T-cell (primary cell): Measurements from ENCODE around the gene MRFAP1L1. TPM values are rescaled to one million over a fixed set of nuclear protein-coding genes. Genes with fewer than 3 reads are reported as not detected.

ENCODE experiments used
- ATAC-seq, 4 experiments: fragments of 200-7000 bp in 3 of 4; fragments of 150-1000 bp in 1 of 4; cut with Tn5 transposase; replicated peaks in 1 of 4; 1 replicate in 3 of 4; 2 replicates in 1 of 4; pipeline ENCODE4 v1.10.0; 2021; ENCODE audit warnings: moderate library complexity in 3 of 4, mild to moderate bottlenecking in 2 of 4, moderate number of reproducible peaks in 1 of 4
- CTCF ChIA-PET, 2 donors: fragments of 300-600 bp; sonication (Branson Sonifier 250); formaldehyde crosslinking; loops; one replicate each; lab custom pipeline; 2022; ENCODE audit warnings: antibody characterized with exemption in 2 of 2; lab: Charles Lee
- POLR2A ChIA-PET, 2 donors: fragments of 300-600 bp; sonication (Branson Sonifier 250); formaldehyde crosslinking; loops; one replicate each; lab custom pipeline; 2022; ENCODE audit warnings: antibody characterized with exemption in 2 of 2; lab: Charles Lee
- DNase-seq, 35 experiments: peaks; one replicate each; pipeline versions ENCODE4 v3.0.0 to v3.0.0-alpha.2; 2013 to 2023
- H3K27ac ChIP-seq: one replicate; pipeline ENCODE4 v1.5.1; 2013; ENCODE audit warnings: low read length
- H3K27me3 ChIP-seq, 2 experiments: replicated peaks in 1 of 2; 1 replicate in 1 of 2; 2 replicates in 1 of 2; pipeline versions ENCODE4 v1.6.1 to v1.7.0; 2013; ENCODE audit warnings: low read length in 1 of 2, mixed read lengths in 1 of 2; ENCODE audit not compliant: control insufficient read depth in 2 of 2, insufficient read depth in 2 of 2; ENCODE audit errors: extremely low read depth in 1 of 2
- H3K36me3 ChIP-seq, 2 donors: 1 replicate in 1 of 2; 2 replicates in 1 of 2; pipeline versions ENCODE4 v1.6.1 to v1.7.0; 2013; ENCODE audit warnings: low read length in 1 of 2; ENCODE audit not compliant: control insufficient read depth in 2 of 2, insufficient read depth in 1 of 2; ENCODE audit errors: extremely low read depth in 1 of 2
- H3K4me1 ChIP-seq, 2 experiments: 1 replicate in 1 of 2; 2 replicates in 1 of 2; pipeline versions ENCODE4 v1.6.1 to v1.7.0; 2013; ENCODE audit warnings: low read length in 2 of 2, mixed read lengths in 1 of 2; ENCODE audit not compliant: insufficient read depth in 2 of 2, control insufficient read depth in 1 of 2; ENCODE audit errors: extremely low read depth in 1 of 2
- H3K4me3 ChIP-seq, 2 donors: 1 replicate in 1 of 2; 2 replicates in 1 of 2; pipeline versions ENCODE4 v1.5.1 to v1.7.0; 2013; ENCODE audit warnings: mild to moderate bottlenecking in 2 of 2, low read length in 1 of 2, moderate library complexity in 1 of 2; ENCODE audit not compliant: control insufficient read depth in 1 of 2; ENCODE audit errors: extremely low read depth in 1 of 2
- H3K9me3 ChIP-seq: 2 replicates; pipeline ENCODE4 v1.7.0; 2013
- H3K27ac Mint-ChIP-seq, 2 donors: one replicate each; pipeline ENCODE4 v1.8.0; 2020 to 2021; ENCODE audit warnings: mild to moderate bottlenecking in 2 of 2, mixed read lengths in 2 of 2
- H3K27me3 Mint-ChIP-seq, 2 donors: one replicate each; pipeline ENCODE4 v1.8.0; 2021 to 2022; ENCODE audit warnings: mixed read lengths in 2 of 2
- H3K36me3 Mint-ChIP-seq: one replicate; pipeline ENCODE4 v1.8.0; 2021; ENCODE audit warnings: mixed read lengths
- H3K4me1 Mint-ChIP-seq, 3 donors: one replicate each; pipeline ENCODE4 v1.8.0; 2020 to 2022; ENCODE audit warnings: mixed read lengths in 3 of 3, mild to moderate bottlenecking in 1 of 3
- H3K4me3 Mint-ChIP-seq, 3 donors: one replicate each; pipeline ENCODE4 v1.8.0; 2020 to 2022; ENCODE audit warnings: mild to moderate bottlenecking in 3 of 3, mixed read lengths in 3 of 3, moderate library complexity in 3 of 3
- H3K9me3 Mint-ChIP-seq, 3 donors: one replicate each; pipeline ENCODE4 v1.8.0; 2020 to 2022; ENCODE audit warnings: mixed read lengths in 3 of 3
- WGBS: methylation state at CpG from one replicate; pipeline ENCODE4 v1.1.5; 2013; ENCODE audit warnings: missing lambda C conversion rate; ENCODE audit not compliant: insufficient coverage; 5-methylcytosine and 5-hydroxymethylcytosine counted together
- total RNA-seq, 35 experiments: library from RNA in 6 of 35; stranded (reverse) in 6 of 35; fragments of 120-200 nt in 1 of 35; gene quantifications; one replicate each; pipeline versions ENCODE4 v1.2.1 to v1.2.4 and lab custom pipeline; 2013 to 2026

The MRFAP1L1 gene
- total RNA-seq, 5 donors from 2014 or later (not counting 1 experiment from before 2014, with no cell fraction given) = 28.8 to 121 (median 112) TPM

DNA sequence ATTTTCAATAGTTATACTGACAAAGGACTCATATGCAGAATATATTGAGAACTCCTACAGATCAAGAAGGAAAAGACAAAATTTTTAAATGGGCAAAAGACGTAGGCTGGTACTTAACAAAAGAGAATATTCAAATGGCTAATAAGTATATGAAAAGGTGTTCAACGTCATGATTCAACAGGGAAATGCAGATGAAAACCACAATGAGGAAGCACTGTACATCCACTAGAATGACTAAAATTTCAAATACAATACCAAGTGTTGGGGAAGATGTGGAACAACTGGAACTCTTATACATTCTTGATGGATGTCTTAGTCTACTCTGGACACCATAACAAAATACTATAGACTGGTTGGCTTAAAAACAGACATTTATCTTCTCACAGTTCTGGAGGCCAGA is 1.3 kb upstream of the MRFAP1L1 start:
- peak overlapping the region; percentile 48 to 97 for H3K27ac Mint-ChIP-seq
- H3K9me3 ChIP-seq = no peaks in the 10 kb centered on the region
- no peak overlapping the region for H3K4me3 ChIP-seq
- peaks cover 30% of the 10 kb centered on the region for H3K36me3 Mint-ChIP-seq
- ATAC-seq (no peak), DNase-seq (no peak)
- no peak overlapping the region for H3K27ac ChIP-seq
- ChIA-PET POLR2A (no interaction called here), CTCF (interaction anchor here (0.6 to 1.3 kb wide), 2 partner anchors 36 to 101 kb away, joined by 4 read pairs; no protein-coding TSS in a partner anchor)
- H3K4me1 Mint-ChIP-seq = peaks cover 54 to 63% (median 58%) of the 10 kb centered on the region in 3 donors
- no CpG with 5 or more reads among the region's 2 CpGs for WGBS
- H3K4me1 ChIP-seq = peaks cover 27 to 40% of the 10 kb centered on the region in 2 experiments
- H3K9me3 Mint-ChIP-seq = no peaks in the 10 kb centered on the region
- H3K27me3 ChIP-seq = no peaks in the 10 kb centered on the region
- peak overlapping the region in 1 of 3 donors; percentile 45 for H3K4me3 Mint-ChIP-seq
- H3K36me3 ChIP-seq = peaks cover 0 to 14% of the 10 kb centered on the region in 2 donors
- no peaks in the 10 kb centered on the region for H3K27me3 Mint-ChIP-seq

DNA sequence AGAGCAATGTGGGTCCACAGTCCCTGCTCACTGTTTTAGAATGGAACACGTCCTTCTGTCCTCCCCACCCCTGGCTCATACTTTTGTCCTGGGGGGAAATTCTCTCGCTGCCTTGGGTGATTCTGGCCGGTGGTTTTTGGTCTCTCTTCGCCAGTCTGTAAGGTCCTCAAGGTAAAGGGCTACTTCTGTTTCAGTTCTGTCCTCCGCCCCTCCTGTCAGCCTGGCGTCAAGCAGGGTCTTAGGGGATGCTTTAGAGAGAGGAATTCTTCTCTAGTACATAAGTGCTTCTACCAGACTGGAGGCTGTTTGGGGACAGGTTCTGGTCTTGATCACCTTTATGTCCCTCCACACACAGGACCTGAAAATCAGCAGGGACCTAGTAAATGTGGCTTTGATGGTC is 617 bp upstream of the MRFAP1L1 start:
- ATAC-seq (no peak), DNase-seq (no peak)
- ChIA-PET POLR2A (interaction anchor here in 1 of 2 donors (0.6 to 1.3 kb wide), 4 partner anchors 28 to 38 kb away, joined by 3 to 10 read pairs (median 3); a partner anchor contains a TSS), CTCF (interaction anchor here in 1 of 2 donors (0.6 to 3.2 kb wide), 7 partner anchors 9 to 163 kb away, joined by 3 to 48 read pairs (median 6); partner anchors contain the start of gene MRFAP1)
- no peaks in the 10 kb centered on the region for H3K27me3 Mint-ChIP-seq
- Histone ChIP-seq H3K36me3 (peaks cover 0 to 19% of the 10 kb centered on the region in 2 donors), H3K4me3 (peak overlapping the region; percentile 67 to 87), H3K27me3 (no peaks in the 10 kb centered on the region), H3K27ac (peak overlapping the region; percentile 71), H3K4me1 (peaks cover 22 to 40% of the 10 kb centered on the region in 2 experiments), H3K9me3 (no peaks in the 10 kb centered on the region)
- peak overlapping the region; percentile 97 to 99 for H3K27ac Mint-ChIP-seq
- H3K4me1 Mint-ChIP-seq = peaks cover 54 to 63% (median 58%) of the 10 kb centered on the region in 3 donors
- WGBS = no CpG with 5 or more reads among the region's 6 CpGs
- H3K36me3 Mint-ChIP-seq = peaks cover 34% of the 10 kb centered on the region
- H3K9me3 Mint-ChIP-seq = no peaks in the 10 kb centered on the region
- peak overlapping the region; percentile 96 to 100 (median 97) for H3K4me3 Mint-ChIP-seq

DNA sequence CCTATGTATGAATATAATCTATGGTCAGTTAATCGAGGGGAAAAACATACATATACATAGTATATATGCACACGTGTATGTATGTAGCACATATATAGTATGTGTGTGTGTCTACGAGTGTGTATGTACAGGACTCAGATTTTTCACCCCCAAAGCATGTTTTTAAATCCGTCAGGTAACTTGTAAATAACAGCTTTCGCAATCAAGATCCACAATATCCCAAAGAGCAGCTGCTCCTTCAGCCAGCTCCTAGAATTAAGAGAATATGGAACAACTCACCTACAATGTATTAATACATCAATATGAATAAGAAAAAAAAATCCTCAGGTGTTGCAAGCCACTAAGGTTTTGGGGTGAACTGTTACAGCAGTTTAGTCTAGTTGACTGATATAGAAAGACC is 3.5 kb downstream of the MRFAP1L1 start:
- Mint-ChIP-seq H3K36me3 (peaks cover 58% of the 10 kb centered on the region), H3K4me1 (peaks cover 72 to 78% (median 77%) of the 10 kb centered on the region in 3 donors), H3K9me3 (no peaks in the 10 kb centered on the region), H3K27me3 (no peaks in the 10 kb centered on the region), H3K4me3 (peak overlapping the region; percentile 32 to 96 (median 58)), H3K27ac (peak overlapping the region; percentile 52 to 72)
- H3K4me1 ChIP-seq = peaks cover 27 to 39% of the 10 kb centered on the region in 2 experiments
- H3K27ac ChIP-seq = no peak overlapping the region
- H3K9me3 ChIP-seq = no peaks in the 10 kb centered on the region
- no peak overlapping the region for H3K4me3 ChIP-seq
- POLR2A ChIA-PET = interaction anchor here in 1 of 2 donors (0.7 to 0.8 kb wide), 2 partner anchors 13 to 31 kb away, joined by 3 read pairs; no protein-coding TSS in a partner anchor
- ATAC-seq = no peak
- WGBS = no CpG with 5 or more reads among the region's 5 CpGs
- no peaks in the 10 kb centered on the region for H3K27me3 ChIP-seq
- CTCF ChIA-PET = interaction anchor here in 1 of 2 donors (1.2 to 3.8 kb wide), 4 partner anchors 10 to 33 kb away, joined by 4 to 18 read pairs (median 7); a partner anchor contains a TSS
- peaks cover 0 to 33% of the 10 kb centered on the region in 2 donors for H3K36me3 ChIP-seq
- DNase-seq = no peak

DNA sequence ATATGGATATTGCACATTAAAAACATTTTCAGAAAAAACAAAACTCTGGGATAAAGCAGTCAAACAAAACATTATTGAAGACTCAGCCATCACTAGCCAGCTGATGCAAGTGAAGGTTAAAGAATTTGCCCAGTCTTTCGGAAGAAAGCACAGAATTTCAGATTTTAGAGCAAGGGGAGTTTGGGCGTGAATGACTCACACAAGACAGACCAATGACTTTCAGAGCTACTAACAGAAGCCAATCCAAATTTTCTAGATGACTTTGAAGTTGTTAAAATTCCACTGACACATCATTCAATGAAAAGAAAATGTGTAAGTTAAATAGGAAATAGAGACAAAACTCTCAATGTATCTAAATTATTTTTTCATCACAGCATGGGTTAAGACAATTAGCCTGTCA is 4.0 kb downstream of the MRFAP1L1 start:
- H3K4me1 ChIP-seq = peaks cover 27 to 39% of the 10 kb centered on the region in 2 experiments
- no peak for ATAC-seq
- H3K27me3 Mint-ChIP-seq = no peaks in the 10 kb centered on the region

DNA sequence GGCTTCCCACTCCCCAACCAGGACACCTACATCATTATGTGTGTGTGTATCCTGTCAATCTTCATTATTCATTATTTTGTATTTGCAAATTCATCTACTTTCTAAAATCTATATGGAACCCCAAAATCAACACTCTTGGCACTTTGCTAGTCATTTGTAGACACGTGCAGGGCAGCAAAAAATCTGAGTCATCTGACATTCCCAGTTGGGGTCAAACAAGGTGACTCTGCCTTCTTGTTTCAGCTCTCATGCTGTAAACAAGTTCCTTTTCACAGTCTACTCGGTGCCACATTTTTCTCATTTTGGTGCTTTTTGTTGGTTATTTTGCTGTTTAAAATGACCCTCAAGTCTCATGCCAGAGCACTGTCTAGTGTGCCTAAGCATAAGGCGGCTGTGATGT is 5.9 kb downstream of the MRFAP1L1 start:
- H3K4me3 Mint-ChIP-seq = no peak overlapping the region
- H3K36me3 Mint-ChIP-seq = peaks cover 66% of the 10 kb centered on the region
- H3K27me3 Mint-ChIP-seq = no peaks in the 10 kb centered on the region
- ATAC-seq (no peak), DNase-seq (no peak)
- 63% methylated on average over 2 of the region's 3 CpGs for WGBS
- no peak overlapping the region for H3K27ac ChIP-seq
- H3K9me3 ChIP-seq = no peaks in the 10 kb centered on the region
- no peaks in the 10 kb centered on the region for H3K27me3 ChIP-seq
- ChIA-PET POLR2A (interaction anchor here in 1 of 2 donors (0.6 kb wide), 1 partner anchor 30 kb away, joined by 3 read pairs; no protein-coding TSS in a partner anchor), CTCF (interaction anchor here (1.1 to 3.8 kb wide), 2 partner anchors 29 kb away, joined by 3 to 18 read pairs; no protein-coding TSS in a partner anchor)
- H3K27ac Mint-ChIP-seq = peak overlapping the region; percentile 84 to 86
- no peak overlapping the region for H3K4me3 ChIP-seq
- H3K36me3 ChIP-seq = peaks cover 0 to 38% of the 10 kb centered on the region in 2 donors
- H3K9me3 Mint-ChIP-seq = no peaks in the 10 kb centered on the region
- peaks cover 34 to 46% of the 10 kb centered on the region in 2 experiments for H3K4me1 ChIP-seq
- peaks cover 67 to 82% (median 76%) of the 10 kb centered on the region in 3 donors for H3K4me1 Mint-ChIP-seq

More for the DNA sequence above, 4.0 kb downstream of the MRFAP1L1 start:
- H3K27ac ChIP-seq = no peak overlapping the region
- no peaks in the 10 kb centered on the region for H3K9me3 Mint-ChIP-seq
- no peak for DNase-seq
- ChIA-PET CTCF (interaction anchor here (1.0 to 3.8 kb wide), 4 partner anchors 9 to 32 kb away, joined by 3 to 18 read pairs (median 7); a partner anchor contains a TSS), POLR2A (interaction anchor here in 1 of 2 donors (0.8 kb wide), 1 partner anchor 13 kb away, joined by 3 read pairs; no protein-coding TSS in a partner anchor)
- H3K4me3 Mint-ChIP-seq = peak overlapping the region in 1 of 3 donors; percentile 96
- no CpG with 5 or more reads among the region's 2 CpGs for WGBS
- no peak overlapping the region for H3K4me3 ChIP-seq
- peaks cover 0 to 34% of the 10 kb centered on the region in 2 donors for H3K36me3 ChIP-seq
- H3K27ac Mint-ChIP-seq = peak overlapping the region; percentile 3 to 52
- peaks cover 60% of the 10 kb centered on the region for H3K36me3 Mint-ChIP-seq
- no peaks in the 10 kb centered on the region for H3K9me3 ChIP-seq
- H3K4me1 Mint-ChIP-seq = peaks cover 70 to 76% (median 72%) of the 10 kb centered on the region in 3 donors
- H3K27me3 ChIP-seq = no peaks in the 10 kb centered on the region

DNA sequence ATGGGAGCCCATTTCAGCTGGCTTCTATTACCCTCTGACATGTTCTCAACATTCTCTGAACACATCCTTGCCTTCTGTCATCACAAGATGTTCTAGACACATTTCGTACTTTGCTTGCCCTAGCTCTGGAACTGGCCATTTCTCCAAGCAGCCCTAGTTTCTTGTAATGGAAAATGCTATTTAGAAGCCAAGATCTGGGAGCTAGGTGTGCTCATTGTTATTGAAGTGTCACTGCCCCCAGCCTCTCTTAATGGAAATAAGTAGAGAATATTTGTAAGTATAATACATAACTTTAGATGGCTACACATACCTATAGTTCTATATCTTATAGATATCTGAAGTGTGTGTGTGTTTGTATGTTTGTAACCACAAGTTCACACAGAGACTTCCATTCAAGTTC is 6.9 kb downstream of the MRFAP1L1 start:
- no peaks in the 10 kb centered on the region for H3K27me3 ChIP-seq
- no peak overlapping the region for H3K4me3 ChIP-seq
- H3K4me3 Mint-ChIP-seq = no peak overlapping the region
- peak overlapping the region; percentile 56 to 70 for H3K27ac Mint-ChIP-seq
- ATAC-seq (no peak), DNase-seq (no peak)
- ChIA-PET POLR2A (no interaction called here), CTCF (interaction anchor here (1.7 to 1.8 kb wide), 2 partner anchors 27 to 28 kb away, joined by 7 to 18 read pairs; no protein-coding TSS in a partner anchor)
- H3K9me3 ChIP-seq = no peaks in the 10 kb centered on the region
- no peaks in the 10 kb centered on the region for H3K27me3 Mint-ChIP-seq
- H3K27ac ChIP-seq = no peak overlapping the region
- H3K9me3 Mint-ChIP-seq = no peaks in the 10 kb centered on the region
- peaks cover 56% of the 10 kb centered on the region for H3K36me3 Mint-ChIP-seq
- peaks cover 0 to 34% of the 10 kb centered on the region in 2 donors for H3K36me3 ChIP-seq
- WGBS = no CpG with 5 or more reads among the region's 1 CpG
- peaks cover 40 to 43% of the 10 kb centered on the region in 2 experiments for H3K4me1 ChIP-seq
- peaks cover 63 to 80% (median 73%) of the 10 kb centered on the region in 3 donors for H3K4me1 Mint-ChIP-seq
